Measurements from ENCODE around the gene CHAC1.
"Not testable (repeated sequence)": the region's sequence is repeated elsewhere in the genome, so short reads cannot be mapped to it uniquely, and the experiment has no call there.

Gene CHAC1

DNA sequence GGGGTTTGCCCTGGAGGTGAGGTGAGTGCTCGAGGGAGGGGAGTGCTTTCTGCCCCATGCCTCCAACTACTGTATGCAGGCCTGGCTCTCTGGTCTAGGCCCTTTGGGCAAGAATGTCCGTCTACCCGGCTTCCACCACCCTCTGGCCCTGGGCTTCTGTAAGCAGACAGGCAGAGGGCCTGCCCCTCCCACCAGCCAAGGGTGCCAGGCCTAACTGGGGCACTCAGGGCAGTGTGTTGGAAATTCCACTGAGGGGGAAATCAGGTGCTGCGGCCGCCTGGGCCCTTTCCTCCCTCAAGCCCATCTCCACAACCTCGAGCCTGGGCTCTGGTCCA lies 14.8 kb upstream of the CHAC1 start:
- DNase-seq = no peak

- DNase-seq = peak; percentile 39
These were observed 12.9 kb upstream of the CHAC1 start for GRCh38 chr15:40940296-40940801.

DNA sequence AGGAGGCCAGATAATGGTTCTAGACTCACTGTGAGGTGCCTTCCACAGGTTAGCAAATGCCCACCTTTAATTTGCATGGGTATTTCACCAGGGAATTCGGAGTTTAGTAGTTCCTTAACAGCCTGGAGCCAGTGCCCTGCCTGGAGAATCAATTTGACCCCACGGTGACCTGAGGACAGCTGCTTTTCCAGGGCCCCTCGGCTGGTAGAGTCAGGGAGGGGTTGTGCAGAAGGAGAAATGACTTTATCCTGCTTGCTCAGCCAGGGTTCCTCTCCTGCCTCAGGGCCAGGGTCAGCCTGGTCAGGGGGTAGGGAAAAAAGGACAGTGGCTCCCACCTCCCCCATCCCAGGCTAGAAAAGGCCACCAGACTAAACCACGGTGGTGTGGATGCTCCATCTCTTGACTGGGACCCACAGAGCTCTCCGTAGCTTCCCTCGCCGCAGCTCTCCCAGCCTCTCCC lies 12.2 kb upstream of the CHAC1 start:
- DNase-seq = peak; percentile 69

- DNase-seq = peak; percentile 89
These were observed 11.5 kb upstream of the CHAC1 start for GRCh38 chr15:40941528-40942336.

DNA sequence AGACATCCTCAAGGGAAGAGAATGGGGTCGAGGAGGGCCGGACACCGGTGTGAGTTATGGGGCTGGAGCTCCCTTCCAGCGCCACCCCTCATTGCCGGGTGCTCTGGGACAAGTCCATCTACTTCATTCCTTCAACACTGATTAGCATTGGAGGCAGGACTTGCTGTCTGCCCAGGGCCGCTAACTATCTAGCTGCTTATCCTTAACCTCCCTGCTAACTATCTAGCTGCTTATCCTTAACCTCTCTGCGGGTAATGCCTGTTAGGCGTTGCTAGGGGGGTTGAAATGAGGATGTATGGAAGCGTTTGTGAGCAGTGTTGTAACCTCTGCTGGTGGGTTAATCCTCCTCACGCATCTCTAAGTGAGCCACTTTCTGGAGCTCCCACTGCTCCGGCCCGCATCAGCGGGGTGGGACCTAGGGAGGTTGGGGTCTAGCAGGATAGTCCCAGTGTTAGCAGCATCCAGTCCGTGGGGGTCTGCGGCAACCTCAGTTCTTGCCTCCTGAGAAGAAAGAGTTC lies 10.9 kb upstream of the CHAC1 start:
- DNase-seq = peak; percentile 53

DNA sequence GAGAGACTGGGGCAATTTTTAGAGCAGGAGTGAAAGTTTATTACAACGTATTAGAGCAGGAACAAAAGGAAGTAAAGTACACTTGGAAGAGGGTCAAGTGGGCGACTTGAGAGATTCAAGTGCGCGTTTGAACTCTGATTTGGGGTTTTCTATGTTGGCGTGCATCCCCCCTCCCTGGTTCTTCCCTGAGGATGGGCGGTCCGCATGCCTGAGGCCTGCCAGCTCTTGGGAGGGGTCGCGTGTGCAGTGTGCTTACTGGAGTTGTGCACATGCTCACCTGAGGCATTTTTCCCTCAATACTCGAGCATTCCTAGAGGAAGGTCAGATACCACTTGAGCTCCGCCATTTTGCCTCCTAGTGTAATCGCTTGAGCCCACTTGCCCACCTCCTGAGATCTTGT lies 10.4 kb upstream of the CHAC1 start:
- no peak for DNase-seq

GRCh38 chr15:40943764-40944365 lies 9.4 kb upstream of the CHAC1 start:
- DNase-seq = no peak

- DNase-seq = no peak
These were observed 8.6 kb upstream of the CHAC1 start for GRCh38 chr15:40944510-40945296.

DNA sequence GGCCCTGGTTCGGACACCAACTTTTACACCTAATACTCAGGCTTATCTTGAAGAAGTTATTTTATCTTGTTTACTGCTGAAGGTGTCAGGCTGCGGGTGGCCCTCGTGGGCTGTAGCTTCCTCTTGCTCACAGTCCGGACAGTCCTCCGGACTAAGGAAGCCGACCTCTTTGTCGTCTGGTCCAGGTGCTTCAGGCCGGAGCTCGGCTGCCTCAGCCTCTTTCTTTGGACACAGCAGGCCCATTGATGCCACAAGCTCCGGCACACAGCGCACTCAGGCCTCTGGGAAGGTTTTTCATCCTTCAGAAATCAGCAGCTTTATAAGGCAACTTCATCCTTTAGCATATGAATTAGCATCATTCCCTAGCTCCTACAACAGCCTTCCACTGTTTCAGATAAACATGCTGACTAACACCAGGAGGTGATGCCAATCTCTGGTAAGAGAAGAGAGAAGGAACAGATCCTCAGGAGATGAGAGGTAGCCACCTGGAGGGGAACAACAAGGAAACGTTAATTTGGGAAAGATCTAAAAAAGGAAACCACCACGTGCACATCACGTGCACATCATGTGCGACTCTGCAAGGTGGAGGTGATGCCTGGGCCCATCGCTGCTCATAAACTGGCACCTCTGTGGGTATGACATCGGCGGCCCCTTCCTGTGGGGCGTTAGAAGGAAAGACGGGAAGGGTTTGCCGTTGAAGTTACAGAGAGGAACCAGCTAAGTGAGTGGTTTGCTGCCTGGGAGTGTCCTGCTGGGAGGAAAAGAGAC lies 4.4 kb upstream of the CHAC1 start:
- no peak for DNase-seq

GRCh38 chr15:40949756-40950207 lies 3.5 kb upstream of the CHAC1 start:
- no peak for DNase-seq

DNA sequence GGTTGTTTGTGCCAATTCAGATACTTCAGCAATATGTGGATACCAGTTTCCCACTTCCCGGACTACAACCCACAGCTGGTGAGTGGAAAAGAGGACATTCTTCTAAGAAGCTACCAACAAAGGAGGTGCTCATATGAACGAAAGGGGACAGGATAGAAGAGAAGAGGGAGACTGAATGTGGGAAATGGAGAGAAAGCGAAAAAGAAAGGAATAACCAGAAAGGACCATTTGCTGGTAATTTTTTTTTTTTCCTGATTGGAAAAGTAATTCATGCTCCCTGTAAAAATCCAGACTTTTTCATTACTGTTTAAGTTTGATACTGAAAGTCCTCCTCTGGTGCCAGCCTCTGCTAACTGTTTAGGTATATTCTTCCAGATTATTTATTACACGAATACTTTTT lies 1.5 kb upstream of the CHAC1 start:
- DNase-seq = no peak

- no peak for DNase-seq
These were observed 870 bp upstream of the CHAC1 start for GRCh38 chr15:40952301-40952900.

DNA sequence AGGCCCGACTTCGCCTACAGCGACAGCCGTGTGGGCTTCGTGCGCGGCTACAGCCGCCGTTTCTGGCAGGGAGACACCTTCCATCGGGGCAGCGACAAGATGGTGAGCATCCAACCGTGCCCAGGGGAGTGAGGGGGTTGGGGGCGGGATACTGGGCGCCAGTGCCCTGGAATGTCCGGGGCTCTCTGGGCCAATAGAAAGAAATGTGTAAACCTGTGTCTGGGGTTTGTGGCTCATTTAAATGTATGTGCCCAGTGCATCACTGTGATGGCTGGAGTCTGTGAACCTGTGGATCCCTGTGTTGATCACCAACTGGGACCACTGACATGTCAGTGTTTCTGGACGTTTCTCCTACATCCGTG lies 423 bp downstream of the CHAC1 start:
- DNase-seq = no peak

GRCh38 chr15:40954158-40954848 lies 1.0 kb downstream of the CHAC1 start:
- DNase-seq = not testable (repeated sequence)

DNA sequence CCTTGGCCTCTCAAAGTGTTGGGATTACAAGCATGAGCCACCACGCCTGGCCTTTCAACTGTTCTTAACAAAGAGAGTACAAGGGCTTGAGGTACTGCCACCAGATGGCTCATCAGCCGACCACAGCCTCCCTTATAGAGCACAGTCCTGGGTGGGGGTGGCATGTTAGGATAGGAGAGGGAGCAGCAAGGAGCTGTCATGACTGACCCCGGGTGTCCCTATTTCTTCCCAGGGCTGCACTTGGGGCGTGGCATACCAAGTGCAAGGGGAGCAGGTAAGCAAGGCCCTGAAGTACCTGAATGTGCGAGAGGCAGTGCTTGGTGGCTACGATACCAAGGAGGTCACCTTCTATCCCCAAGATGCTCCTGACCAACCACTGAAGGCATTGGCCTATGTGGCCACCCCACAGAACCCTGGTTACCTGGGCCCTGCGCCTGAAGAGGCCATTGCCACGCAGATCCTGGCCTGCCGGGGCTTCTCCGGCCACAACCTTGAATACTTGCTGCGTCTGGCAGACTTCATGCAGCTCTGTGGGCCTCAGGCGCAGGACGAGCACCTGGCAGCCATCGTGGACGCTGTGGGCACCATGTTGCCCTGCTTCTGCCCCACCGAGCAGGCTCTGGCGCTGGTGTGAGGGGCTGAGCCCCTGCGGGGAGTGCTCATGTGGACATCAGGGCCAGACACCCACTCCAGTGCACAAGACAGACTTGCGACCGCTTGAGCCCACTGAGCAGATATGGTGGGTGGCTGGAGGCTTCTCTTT lies 2.1 kb downstream of the CHAC1 start:
- DNase-seq = no peak

- DNase-seq = no peak
These were observed 2.8 kb downstream of the CHAC1 start for GRCh38 chr15:40955930-40956540.

- DNase-seq = no peak
These were observed 3.3 kb downstream of the CHAC1 start for GRCh38 chr15:40956541-40956982.

- DNase-seq = no peak
These were observed 3.8 kb downstream of the CHAC1 start for GRCh38 chr15:40957041-40957555.

GRCh38 chr15:40957581-40958051 lies 4.3 kb downstream of the CHAC1 start:
- DNase-seq = no peak

- DNase-seq = no peak
These were observed 4.9 kb downstream of the CHAC1 start for GRCh38 chr15:40958146-40958545.

Data from eye (tissue), 1 donor.